ENCODE results near the gene TMEM151B. TPM values are rescaled to one million over a fixed set of nuclear protein-coding genes. Genes with fewer than 3 reads are reported as not detected.
A peak's percentile ranks its signal among the peaks of the same experiment; 100 is the strongest.

The TMEM151B gene
- total and polyA plus RNA-seq, 2 of the 13 experiments (the other 11 are each of a cell fraction or from before 2014, with no cell fraction given) = not detected

DNA sequence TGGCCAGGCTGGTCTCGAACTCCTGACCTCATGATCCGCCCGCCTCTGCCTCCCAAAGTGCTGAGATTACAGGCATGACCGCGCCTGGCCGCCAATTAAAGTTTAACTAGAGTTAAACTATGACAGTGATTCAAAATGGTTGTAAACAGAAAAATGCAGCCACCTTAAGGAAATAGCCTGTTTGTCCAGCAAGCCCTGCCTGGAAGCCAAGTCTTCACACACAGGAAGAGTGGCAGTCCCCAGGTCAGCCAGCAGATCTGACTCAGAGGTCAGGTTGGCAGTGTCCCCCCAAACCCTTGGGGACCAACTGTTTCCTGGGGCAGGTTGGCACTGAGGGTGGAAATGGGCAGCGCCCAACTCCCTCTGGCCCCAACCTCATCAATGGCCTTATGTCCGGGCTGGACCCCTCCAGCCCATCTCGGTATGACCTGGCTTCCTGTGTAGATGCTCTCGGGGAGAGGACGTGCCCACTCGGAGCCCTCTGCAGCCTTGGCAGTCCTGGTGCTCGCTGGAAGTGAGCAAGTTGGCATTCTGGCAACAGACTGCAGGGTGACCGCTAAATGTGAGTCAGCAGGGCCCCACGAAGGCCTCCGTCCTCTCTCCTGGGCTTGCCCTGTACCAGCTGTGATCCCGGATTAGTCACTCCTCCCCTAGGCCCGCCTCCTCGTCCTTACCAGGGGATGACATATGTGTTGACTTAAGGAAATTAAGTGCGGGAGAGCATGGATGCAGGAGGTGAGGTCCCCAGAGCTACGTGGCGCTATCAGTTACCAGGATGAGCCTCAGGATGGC is 33.0 kb upstream of the TMEM151B start:
- in situ Hi-C loops (cut with HindIII; ENCODE audit: extremely low pct_ligation_motif_present, low pct_unique_long_range_greater_than_20kb) = loop anchor here (5.0 kb wide), 1 partner anchor 135 kb away; no protein-coding TSS in a partner anchor
- H2AFZ ChIP-seq (ENCODE audit: low read length) = no peak overlapping the region
- peak; percentile 90 for FAIRE-seq
- TF ChIP-seq MAZ (IDR thresholded peaks at IDR 0.05; ENCODE audit: borderline replicate concordance, low read depth, low read length) (no peak), MAZ (CRISPR knock-in tag; IDR thresholded peaks at IDR 0.05; ENCODE audit: low read depth) (no peak), HDAC6 (IDR thresholded peaks at IDR 0.05; ENCODE audit: low read depth, low read length) (no peak), FOSL2 (CRISPR knock-in tag; IDR thresholded peaks at IDR 0.05) (peak; percentile 94), ZNF501 (CRISPR knock-in tag; IDR thresholded peaks at IDR 0.05) (peak; percentile 84), CAMTA2 (CRISPR knock-in tag; IDR thresholded peaks at IDR 0.05; ENCODE audit: borderline replicate concordance) (0 out of 2 replicates have a peak, but pooled peaks have one; percentile 34), ZNF337 (CRISPR knock-in tag; IDR thresholded peaks at IDR 0.05; ENCODE audit: borderline replicate concordance, low read depth) (no peak), ZNF772 (CRISPR knock-in tag; IDR thresholded peaks at IDR 0.05) (no peak; the same call in none of the 2 replicates), ZSCAN21 (CRISPR knock-in tag; IDR thresholded peaks at IDR 0.05; ENCODE audit: borderline replicate concordance) (peak; percentile 86), CREB1 (IDR thresholded peaks at IDR 0.05) (no peak), CREB1 (CRISPR knock-in tag; IDR thresholded peaks at IDR 0.05) (peak; percentile 45; the same call in 1 of the 2 replicates)
- TF ChIP-seq, protein P1, sequence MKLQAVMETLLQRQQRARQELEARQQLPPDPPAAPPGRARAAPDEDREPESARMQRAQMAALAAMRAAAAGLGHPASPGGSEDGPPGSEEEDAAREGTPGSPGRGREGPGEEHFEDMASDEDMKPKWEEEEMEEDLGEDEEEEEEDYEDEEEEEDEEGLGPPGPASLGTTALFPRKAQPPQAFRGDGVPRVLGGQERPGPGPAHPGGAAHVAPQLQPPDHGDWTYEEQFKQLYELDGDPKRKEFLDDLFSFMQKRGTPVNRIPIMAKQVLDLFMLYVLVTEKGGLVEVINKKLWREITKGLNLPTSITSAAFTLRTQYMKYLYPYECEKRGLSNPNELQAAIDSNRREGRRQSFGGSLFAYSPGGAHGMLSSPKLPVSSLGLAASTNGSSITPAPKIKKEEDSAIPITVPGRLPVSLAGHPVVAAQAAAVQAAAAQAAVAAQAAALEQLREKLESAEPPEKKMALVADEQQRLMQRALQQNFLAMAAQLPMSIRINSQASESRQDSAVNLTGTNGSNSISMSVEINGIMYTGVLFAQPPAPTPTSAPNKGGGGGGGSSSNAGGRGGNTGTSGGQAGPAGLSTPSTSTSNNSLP (IDR thresholded peaks at IDR 0.05; ENCODE audit: low read depth, low read length) = peak; percentile 58; the same call in 1 of the 2 replicates
- TF ChIP-seq, protein P2, sequence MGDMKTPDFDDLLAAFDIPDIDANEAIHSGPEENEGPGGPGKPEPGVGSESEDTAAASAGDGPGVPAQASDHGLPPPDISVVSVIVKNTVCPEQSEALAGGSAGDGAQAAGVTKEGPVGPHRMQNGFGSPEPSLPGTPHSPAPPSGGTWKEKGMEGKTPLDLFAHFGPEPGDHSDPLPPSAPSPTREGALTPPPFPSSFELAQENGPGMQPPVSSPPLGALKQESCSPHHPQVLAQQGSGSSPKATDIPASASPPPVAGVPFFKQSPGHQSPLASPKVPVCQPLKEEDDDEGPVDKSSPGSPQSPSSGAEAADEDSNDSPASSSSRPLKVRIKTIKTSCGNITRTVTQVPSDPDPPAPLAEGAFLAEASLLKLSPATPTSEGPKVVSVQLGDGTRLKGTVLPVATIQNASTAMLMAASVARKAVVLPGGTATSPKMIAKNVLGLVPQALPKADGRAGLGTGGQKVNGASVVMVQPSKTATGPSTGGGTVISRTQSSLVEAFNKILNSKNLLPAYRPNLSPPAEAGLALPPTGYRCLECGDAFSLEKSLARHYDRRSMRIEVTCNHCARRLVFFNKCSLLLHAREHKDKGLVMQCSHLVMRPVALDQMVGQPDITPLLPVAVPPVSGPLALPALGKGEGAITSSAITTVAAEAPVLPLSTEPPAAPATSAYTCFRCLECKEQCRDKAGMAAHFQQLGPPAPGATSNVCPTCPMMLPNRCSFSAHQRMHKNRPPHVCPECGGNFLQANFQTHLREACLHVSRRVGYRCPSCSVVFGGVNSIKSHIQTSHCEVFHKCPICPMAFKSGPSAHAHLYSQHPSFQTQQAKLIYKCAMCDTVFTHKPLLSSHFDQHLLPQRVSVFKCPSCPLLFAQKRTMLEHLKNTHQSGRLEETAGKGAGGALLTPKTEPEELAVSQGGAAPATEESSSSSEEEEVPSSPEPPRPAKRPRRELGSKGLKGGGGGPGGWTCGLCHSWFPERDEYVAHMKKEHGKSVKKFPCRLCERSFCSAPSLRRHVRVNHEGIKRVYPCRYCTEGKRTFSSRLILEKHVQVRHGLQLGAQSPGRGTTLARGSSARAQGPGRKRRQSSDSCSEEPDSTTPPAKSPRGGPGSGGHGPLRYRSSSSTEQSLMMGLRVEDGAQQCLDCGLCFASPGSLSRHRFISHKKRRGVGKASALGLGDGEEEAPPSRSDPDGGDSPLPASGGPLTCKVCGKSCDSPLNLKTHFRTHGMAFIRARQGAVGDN (CRISPR knock-in tag; IDR thresholded peaks at IDR 0.05) = no peak; the same call in none of the 2 replicates
- TF ChIP-seq, protein P3, sequence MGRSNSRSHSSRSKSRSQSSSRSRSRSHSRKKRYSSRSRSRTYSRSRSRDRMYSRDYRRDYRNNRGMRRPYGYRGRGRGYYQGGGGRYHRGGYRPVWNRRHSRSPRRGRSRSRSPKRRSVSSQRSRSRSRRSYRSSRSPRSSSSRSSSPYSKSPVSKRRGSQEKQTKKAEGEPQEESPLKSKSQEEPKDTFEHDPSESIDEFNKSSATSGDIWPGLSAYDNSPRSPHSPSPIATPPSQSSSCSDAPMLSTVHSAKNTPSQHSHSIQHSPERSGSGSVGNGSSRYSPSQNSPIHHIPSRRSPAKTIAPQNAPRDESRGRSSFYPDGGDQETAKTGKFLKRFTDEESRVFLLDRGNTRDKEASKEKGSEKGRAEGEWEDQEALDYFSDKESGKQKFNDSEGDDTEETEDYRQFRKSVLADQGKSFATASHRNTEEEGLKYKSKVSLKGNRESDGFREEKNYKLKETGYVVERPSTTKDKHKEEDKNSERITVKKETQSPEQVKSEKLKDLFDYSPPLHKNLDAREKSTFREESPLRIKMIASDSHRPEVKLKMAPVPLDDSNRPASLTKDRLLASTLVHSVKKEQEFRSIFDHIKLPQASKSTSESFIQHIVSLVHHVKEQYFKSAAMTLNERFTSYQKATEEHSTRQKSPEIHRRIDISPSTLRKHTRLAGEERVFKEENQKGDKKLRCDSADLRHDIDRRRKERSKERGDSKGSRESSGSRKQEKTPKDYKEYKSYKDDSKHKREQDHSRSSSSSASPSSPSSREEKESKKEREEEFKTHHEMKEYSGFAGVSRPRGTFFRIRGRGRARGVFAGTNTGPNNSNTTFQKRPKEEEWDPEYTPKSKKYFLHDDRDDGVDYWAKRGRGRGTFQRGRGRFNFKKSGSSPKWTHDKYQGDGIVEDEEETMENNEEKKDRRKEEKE (IDR thresholded peaks at IDR 0.05) = no peak

More for the DNA sequence above, 33.0 kb upstream of the TMEM151B start:
- intact Hi-C loops (cut with micrococcal nuclease; ENCODE audit: unreplicated experiment) = loop anchor here (5.0 kb wide), 1 partner anchor 125 kb away; no protein-coding TSS in a partner anchor
- peaks cover 62% of the 10 kb centered on the region for H3K4me1 ChIP-seq (ENCODE audit: insufficient read depth, low read length)
- H3K27me3 ChIP-seq (ENCODE audit: control insufficient read depth in 1 of 2, insufficient read depth in 2 of 2, low read length in 2 of 2) = no peaks in the 10 kb centered on the region
- POLR2A ChIA-PET = interaction anchor here (0.7 to 3.7 kb wide), 18 partner anchors 9 to 522 kb away, joined by 3 to 62 read pairs (median 4); partner anchors contain the start of genes HSP90AB1, MYMX and SLC29A1
- BruUV-seq (replicated peaks) = TSS peak; percentile 96
- WGBS (ENCODE audit: low lambda C conversion rate) = 24% methylated on average over 17 of the region's 22 CpGs
- H3K9me3 ChIP-seq (ENCODE audit: low read length) = no peaks in the 10 kb centered on the region
- peak overlapping the region; percentile 63 for H3K9ac ChIP-seq (ENCODE audit: insufficient read depth, low read depth, low read length)
- peak; percentile 89 for ATAC-seq
- H4K20me1 ChIP-seq (ENCODE audit: insufficient read depth, low read length) = no peaks in the 10 kb centered on the region
- H3K4me3 ChIP-seq (replicated peaks in 1 of 3; ENCODE audit: insufficient read depth in 1 of 3, low read depth in 2 of 3, low read length in 3 of 3) = peak overlapping the region; percentile 53 to 78 (median 60); a peak in 5 of 6 replicates
- peaks cover under 1 to 8% of the 10 kb centered on the region in 2 experiments for H3K36me3 ChIP-seq (replicated peaks in 1 of 2; ENCODE audit: control insufficient read depth in 1 of 2, insufficient read depth in 2 of 2, low read length in 2 of 2)
- H3K79me2 ChIP-seq (ENCODE audit: insufficient read depth, low read length) = no peaks in the 10 kb centered on the region
- peak overlapping the region; percentile 57 for H3K27ac ChIP-seq (ENCODE audit: extremely low read length, insufficient read depth, low read length)
- peak; percentile 98 for DNase-seq (ENCODE audit: low spot score)
- H3K4me2 ChIP-seq (ENCODE audit: low read depth, low read length) = peak overlapping the region; percentile 90
- CTCF ChIA-PET (ENCODE audit: low intra/inter-chr PET ratio, low total read pairs) = interaction anchor here (1.3 to 5.3 kb wide), 3 partner anchors 64 to 141 kb away, joined by 3 to 36 read pairs (median 12); no protein-coding TSS in a partner anchor

All from HepG2 (cell line).